ENCODE results near the gene ZNF425. TPM values are rescaled to one million over a fixed set of nuclear protein-coding genes. Genes with fewer than 3 reads are reported as not detected.
"Not testable (repeated sequence)": the region's sequence is repeated elsewhere in the genome, so short reads cannot be mapped to it uniquely, and the experiment has no call there.

Gene ZNF425
- total RNA-seq, 1 donor from 2014 or later, result 0.72 TPM

DNA sequence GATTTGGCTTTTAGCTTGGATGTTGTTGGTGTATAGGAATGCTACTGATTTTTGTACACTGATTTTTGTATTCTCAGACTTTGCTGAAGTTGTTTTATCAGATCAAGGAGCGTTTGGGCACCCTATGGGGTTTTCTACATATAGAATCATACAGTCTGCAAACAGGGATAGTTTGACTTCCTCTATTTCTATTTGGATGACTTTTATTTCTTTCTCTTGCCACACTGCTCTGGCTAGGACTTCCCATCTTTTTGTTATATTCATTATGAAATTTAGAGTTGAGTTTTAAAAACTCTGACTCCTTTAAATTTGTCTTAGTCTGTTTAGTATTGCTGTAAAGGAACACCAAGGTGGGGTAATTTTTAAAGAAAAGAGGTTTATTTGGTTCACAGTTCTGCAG is 40.3 kb downstream of the ZNF425 start:
- ATAC-seq (no peak), DNase-seq (no peak)
- intact Hi-C loops (cut with micrococcal nuclease), result no loop called here

GRCh38 chr7:149084407-149084806 is 41.7 kb downstream of the ZNF425 start:
- DNase-seq, result no peak
- no peak for ATAC-seq
- intact Hi-C loops (cut with micrococcal nuclease), result no loop called here

- ATAC-seq (no peak), DNase-seq (no peak)
- intact Hi-C loops (cut with micrococcal nuclease), result no loop called here
Observed at GRCh38 chr7:149081914-149082313, 44.2 kb downstream of the ZNF425 start.

DNA sequence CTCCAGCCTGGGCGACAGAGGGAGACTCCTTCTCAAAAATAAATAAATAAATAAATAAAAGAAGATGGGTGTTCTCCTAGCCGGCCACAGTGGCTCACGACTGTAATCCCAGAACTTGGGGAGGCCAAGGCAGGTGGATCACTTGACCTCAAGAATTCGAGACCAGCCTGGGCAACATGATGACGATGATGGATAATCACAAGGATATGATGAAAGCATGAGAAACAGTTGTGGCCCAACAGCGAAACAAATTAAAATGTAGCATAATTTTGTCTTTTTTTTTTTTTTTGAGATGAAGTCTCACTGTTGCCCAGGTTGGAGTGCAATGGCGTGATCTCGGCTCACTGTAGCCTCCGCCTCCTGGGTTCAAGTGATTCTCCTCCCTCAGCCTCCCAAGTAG is 48.5 kb downstream of the ZNF425 start:
- intact Hi-C loops (cut with micrococcal nuclease), result no loop called here
- no peak for DNase-seq
- no peak for ATAC-seq

- ATAC-seq, result no peak
- DNase-seq, result no peak
- intact Hi-C loops (cut with micrococcal nuclease), result no loop called here
Observed at GRCh38 chr7:149075286-149075685, 50.8 kb downstream of the ZNF425 start.

DNA sequence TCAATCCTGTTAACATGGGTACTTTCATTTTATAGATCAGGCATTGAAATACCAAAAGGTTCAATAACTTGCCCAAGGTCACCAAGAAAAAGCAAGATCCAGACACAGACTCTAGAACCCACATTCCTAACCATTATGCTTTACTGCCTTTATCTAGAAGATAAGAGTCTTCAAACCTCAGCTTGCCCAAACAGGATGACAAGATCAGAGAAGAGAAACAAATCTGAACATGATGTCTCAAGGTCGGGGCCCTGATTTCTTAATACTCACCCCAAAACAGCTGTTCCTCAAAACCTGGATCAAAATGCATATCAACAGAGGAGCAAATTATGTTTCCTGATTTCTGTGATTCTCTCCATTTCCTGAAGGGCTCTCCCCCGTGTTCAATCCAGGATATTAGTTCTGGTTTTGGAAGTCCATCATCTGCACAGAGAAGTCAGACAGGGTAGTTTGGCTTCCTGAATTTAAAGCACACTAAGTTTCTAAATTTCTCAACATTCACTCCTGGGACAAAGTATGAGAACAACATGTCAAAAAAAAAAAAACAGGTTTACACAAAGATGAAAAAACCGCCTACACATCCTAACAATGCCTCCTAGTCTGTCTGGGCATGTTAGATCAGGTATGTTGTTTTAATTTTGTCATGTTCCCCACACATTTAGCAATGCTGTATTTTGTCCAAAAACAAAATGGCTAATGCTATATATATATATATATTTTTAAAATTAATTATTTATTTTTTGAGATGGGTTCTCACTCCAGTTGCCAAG is 51.8 kb downstream of the ZNF425 start:
- intact Hi-C loops (cut with micrococcal nuclease), result no loop called here
- DNase-seq (no peak), ATAC-seq (no peak)

DNA sequence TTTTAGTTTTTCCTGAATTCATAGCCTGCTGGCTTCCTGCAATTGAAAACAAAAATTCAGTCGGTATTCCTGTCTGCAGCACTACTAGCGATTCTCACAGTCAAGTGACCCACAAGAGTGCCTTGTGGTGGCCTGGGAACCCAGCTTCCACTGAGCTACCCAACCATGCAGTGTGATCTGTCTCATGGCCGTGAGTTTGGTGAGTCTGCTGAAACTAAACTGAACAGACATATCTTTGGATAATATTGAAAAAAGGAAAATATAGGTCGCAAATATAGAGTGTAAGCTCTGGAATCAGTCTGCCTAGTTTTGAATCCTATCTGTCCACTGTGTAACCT is 53.7 kb downstream of the ZNF425 start:
- intact Hi-C loops (cut with micrococcal nuclease), result no loop called here
- ATAC-seq (no peak), DNase-seq (no peak)

- peak; percentile 41 for DNase-seq
- intact Hi-C loops (cut with micrococcal nuclease), result no loop called here
Observed at GRCh38 chr7:149071641-149072437, 54.3 kb downstream of the ZNF425 start.

DNA sequence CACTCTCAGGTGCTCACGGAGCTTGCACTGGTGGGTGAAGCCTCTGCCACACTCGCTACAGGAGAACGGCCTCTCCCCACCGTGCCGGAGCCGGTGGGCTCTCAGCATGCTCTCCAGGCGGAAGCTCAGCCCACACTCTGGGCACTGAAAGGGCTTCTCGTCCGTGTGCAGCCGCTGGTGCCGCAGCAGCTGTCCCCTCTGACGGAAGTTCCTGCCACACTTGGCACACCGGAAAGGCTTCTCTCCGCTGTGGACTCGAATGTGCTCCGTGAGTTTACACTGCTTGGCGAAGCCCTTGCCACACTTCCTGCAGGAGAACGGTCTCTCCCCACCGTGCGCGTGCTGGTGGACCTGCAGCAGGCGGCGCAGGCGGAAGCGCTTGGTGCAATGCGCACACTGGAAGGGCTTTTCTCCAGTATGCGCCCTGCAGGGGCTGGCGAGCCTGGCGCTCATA is 54.9 kb downstream of the ZNF425 start:
- intact Hi-C loops (cut with micrococcal nuclease), result no loop called here
- DNase-seq, result no peak
- ATAC-seq, result no peak

More at GRCh38 chr7:149071641-149072437, 54.3 kb downstream of the ZNF425 start:
- peak; percentile 40 for ATAC-seq

DNA sequence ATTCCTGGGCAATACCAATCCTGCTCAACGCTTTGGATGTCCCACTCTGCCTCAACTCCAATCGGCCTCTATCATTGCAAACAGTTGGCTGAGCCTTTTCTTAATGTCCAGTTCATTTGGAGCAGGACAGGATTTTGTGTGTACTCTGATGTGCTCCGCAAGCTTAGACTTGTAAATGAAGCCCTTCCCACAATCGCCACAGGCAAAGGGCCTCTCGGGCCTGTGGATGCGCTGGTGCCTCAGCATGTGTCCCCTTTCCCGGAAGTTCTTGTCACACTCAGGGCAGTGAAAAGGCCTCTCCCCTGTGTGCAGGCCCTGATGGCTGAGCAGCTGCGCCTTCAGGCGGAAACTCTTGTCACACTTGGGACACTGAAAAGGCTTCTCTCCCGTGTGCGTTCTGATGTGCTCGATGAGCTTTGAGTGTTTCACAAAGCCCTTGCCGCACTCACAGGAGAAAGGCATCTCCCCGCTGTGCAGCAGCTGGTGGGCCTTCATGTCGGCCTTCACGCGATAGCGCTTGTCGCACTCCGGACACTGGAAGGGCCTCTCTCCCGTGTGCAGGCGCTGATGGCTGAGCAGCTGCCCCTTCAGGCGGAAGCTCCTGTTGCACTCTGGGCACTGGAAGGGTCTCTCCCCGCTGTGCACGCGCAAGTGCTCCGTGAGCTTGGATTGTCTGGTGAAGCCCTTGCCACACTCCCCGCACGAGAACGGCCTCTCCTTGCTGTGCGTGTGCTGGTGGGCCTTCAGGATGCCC is 55.6 kb downstream of the ZNF425 start:
- no peak for ATAC-seq
- intact Hi-C loops (cut with micrococcal nuclease), result no loop called here
- DNase-seq, result no peak

DNA sequence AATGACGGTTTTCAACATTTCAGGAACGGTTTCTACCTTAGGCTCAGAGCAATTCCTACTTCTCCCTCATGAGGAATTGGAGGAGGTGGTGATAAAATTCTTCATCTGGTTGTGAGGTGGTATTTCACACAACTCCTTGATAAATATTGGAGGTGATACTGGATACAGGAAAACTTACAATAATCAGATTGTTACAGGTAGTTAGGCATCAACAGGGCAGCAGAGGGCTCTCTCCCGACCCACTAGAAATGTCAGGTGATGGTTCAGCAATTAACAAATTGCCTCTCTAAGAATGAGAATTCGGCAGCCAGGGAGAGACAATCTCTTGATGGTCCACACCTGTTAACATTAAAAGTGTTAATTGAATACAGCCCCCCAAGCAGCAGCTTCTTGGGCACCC is 58.3 kb downstream of the ZNF425 start:
- DNase-seq (no peak), ATAC-seq (no peak)
- intact Hi-C loops (cut with micrococcal nuclease), result no loop called here

- ATAC-seq, result no peak
- intact Hi-C loops (cut with micrococcal nuclease), result no loop called here
Observed at GRCh38 chr7:149063476-149063875, 62.6 kb downstream of the ZNF425 start.

DNA sequence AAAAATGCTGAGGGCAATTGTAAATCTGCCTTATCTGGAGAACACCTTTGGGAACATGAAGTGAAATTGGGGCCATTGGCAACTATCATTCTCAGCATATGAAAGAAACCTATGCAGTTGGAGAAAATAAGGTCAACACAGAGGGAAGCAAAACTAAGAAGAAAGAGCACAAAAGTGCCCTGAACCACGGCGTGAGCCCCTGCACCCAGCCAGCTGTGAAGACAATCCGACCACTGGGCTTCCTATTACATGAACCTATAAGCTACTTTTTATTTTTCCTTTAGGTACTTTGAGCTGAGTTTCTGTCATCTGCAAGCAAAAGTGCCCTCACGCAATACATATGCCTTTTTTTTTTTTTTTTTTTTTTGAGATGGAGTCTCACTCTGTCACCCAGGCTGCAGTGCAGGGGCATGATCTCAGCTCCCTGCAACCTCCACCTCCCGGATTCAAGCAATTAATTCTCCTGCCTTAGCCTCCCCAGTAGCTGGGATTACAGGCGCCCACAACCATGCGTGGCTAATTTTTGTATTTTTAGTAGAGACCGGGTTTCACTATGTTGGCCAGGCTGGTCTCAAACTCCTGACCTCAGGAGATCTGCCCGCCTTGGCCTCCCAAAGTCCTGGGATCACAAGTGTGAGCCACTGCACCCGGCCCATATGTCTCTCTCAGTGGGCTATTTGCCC is 63.8 kb downstream of the ZNF425 start:
- DNase-seq; ATAC-seq; intact Hi-C loops (cut with micrococcal nuclease): not testable (repeated sequence)

More at GRCh38 chr7:149063476-149063875, 62.6 kb downstream of the ZNF425 start:
- no peak for DNase-seq

- DNase-seq (no peak), ATAC-seq (no peak)
- intact Hi-C loops (cut with micrococcal nuclease), result no loop called here
Observed at GRCh38 chr7:149060156-149060555, 66.0 kb downstream of the ZNF425 start.

DNA sequence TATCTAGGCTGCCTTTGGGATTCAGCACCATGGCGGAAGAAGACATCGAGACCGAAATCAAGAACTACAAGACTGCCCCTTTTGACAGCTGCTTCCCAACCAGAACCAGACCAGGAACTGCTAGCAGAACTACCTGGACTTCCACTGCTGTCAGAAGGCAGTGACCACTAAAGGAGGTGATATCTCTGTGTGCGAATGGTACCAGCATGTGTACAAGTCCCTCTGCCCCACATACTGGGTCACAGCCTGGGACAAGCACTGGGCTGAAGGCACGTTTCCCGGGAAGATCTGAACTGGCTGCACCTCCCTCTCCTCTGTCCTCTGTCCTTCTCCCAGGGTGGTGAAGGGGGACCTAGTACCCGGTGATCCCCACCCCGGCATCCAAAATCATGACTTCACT is 72.2 kb downstream of the ZNF425 start:
- intact Hi-C loops (cut with micrococcal nuclease), result no loop called here
- ATAC-seq, result no peak
- no peak for DNase-seq

DNA sequence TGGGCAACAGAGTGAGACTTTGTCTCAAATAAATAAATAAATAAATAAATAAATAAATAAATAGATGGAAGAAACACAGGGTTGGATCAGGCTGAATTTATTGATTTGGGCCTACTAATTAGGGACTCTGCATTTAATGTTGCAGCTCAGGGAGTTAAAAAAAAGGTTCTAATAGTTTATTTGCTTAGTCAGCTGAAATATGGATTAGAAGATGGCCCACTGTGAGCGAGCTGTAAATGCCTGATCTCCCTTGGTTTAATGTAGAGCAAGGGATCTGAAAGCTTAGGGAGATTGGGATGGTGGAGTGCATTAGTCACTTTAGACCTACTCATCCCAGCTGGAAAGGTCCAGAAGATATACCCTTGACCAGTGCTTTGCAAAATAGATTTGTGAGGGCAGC is 72.7 kb downstream of the ZNF425 start:
- DNase-seq (no peak), ATAC-seq (no peak)
- intact Hi-C loops (cut with micrococcal nuclease), result no loop called here

Measured in left ventricle myocardium superior (tissue), 1 donor.